GM12891 (cell line): Measurements from ENCODE around the gene SPTBN1.

Source experiments
- DNase-seq: peaks from one replicate; pipeline ENCODE4 v3.0.0; 2011; ENCODE audit warnings: low spot score; ENCODE audit not compliant: insufficient read length
- FAIRE-seq: peaks from 2 replicates; lab custom pipeline; 2011; peaks lifted over from hg19 to GRCh38; lab: Jason Lieb, UNC
- PAX5 ChIP-seq: IDR thresholded peaks from 2 replicates; pipeline ENCODE4 v1.6.1; 2011; ENCODE audit warnings: low read length, moderate library complexity, mild to moderate bottlenecking; ENCODE audit not compliant: insufficient read depth, severe bottlenecking
- POLR2A ChIP-seq: IDR thresholded peaks from 2 replicates; pipeline ENCODE4 v1.6.1; 2011; ENCODE audit warnings: low read depth, low read length, control low read depth
- POLR2AphosphoS5 ChIP-seq: IDR thresholded peaks from 2 replicates; pipeline ENCODE4 v1.6.1; 2011; ENCODE audit warnings: low read depth, low read length, control low read depth
- POU2F2 ChIP-seq: IDR thresholded peaks from 2 replicates; pipeline ENCODE4 v1.6.1; 2011; ENCODE audit warnings: low read depth, mild to moderate bottlenecking, control low read depth, low read length, moderate library complexity
- SPI1 ChIP-seq: IDR thresholded peaks from 2 replicates; pipeline ENCODE4 v1.6.1; 2011; ENCODE audit warnings: low read depth, low read length, control low read depth
- TAF1 ChIP-seq: IDR thresholded peaks from 2 replicates; pipeline ENCODE4 v1.6.1; 2011; ENCODE audit warnings: low read depth, low read length, control low read depth

SPTBN1 gene

GRCh38 chr2:54601339-54601738, 145.2 kb downstream of the SPTBN1 start:
- FAIRE-seq (no peak), DNase-seq (no peak)
- no peak for TF ChIP-seq SPI1
- TF ChIP-seq POU2F2: no peak
- no peak for TF ChIP-seq POLR2A
- no peak for TF ChIP-seq TAF1
- TF ChIP-seq POLR2AphosphoS5: no peak
- no peak for TF ChIP-seq PAX5

DNA sequence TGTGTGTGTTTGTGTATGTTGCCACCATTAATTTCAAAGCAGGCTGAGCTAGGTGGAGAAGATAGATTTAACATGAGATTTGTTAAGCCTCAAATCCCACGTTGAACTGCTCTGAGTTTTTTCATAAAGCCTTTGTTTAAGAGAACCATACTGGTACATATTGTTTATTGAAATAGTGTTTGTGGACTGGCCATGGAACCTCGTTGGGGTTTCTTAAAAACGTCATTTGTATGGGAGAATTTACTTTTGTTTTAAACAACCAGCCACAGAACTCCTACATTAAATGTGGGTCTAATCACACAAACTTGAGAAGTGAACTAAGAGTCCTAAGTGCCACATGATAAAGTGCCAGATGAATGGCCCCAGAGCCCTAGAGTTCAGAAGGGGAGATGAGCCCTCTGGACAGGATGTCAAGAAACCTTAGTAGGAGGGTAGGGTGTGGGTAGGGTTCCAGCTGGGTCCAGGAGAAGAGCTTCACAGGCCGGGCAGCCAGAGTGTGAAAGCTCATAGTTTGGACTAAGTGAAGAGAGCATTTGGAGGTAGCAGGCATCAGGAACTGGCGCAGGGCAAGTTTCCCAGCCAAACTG, 146.7 kb downstream of the SPTBN1 start:
- FAIRE-seq (no peak), DNase-seq (no peak)
- no peak for TF ChIP-seq SPI1

- TF ChIP-seq TAF1 (no peak), POU2F2 (no peak), SPI1 (no peak), POLR2A (no peak), POLR2AphosphoS5 (no peak), PAX5 (no peak)
- FAIRE-seq (no peak), DNase-seq (no peak)
Observed at GRCh38 chr2:54603357-54603756, 147.2 kb downstream of the SPTBN1 start.

DNA sequence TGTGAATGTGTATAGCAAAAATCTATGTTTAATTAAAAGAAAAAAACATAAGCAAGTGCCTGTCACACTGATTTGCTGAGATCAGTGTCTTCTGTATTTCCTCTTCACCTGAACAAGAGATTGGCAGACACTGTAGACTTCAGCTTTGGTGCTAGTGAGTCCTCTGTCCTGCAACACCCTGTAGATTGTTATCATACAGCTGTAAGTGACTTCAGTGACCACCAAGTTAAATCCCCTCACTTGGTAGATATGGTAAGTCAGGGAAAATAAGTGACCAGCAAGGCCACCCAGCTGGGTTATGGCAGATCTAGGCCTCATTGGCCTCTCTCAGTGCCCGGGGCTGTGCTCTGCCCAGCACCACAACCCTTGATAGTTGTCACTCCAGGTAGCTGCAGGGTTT, 147.7 kb downstream of the SPTBN1 start:
- DNase-seq: no peak
- no peak for TF ChIP-seq TAF1
- FAIRE-seq: no peak

DNA sequence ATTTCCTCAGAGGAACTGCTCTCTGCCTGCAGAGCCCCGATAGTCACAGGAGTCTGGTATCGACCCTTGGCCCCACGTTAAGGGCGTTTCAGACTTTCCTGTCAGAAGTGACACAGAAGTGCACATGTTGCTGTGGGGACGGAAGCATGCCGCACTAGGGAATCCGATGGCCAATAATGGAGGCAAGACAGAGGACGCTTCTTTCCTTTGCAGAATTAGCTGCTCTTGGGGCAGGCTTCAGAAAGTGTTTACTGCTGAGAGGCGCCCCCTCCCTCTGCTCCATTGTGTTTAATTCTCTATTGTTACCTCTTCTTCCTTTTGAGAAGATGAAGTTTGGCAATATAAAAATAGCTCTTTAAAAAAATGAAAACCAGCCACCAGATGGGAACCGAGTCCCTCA, 148.7 kb downstream of the SPTBN1 start:
- FAIRE-seq (peak; percentile 70), DNase-seq (no peak)

DNA sequence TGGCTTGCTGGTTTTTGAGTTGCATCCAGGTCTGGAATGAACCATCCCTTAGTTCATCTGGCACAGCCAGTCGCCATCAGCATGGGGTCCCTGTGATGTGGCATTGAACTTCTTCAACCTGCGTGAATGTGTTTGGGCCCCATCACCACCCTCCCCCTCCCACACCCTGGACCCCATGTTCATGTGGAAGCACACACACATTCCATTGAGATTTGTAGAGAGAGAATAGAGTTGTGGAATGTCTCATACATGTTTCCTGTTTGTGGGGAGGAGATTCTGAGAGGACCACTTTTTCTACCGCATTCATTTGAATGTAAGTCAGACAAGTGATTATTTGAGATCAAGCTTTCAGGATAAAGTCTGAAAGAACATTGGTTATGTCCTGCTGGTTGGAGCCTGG, 149.7 kb downstream of the SPTBN1 start:
- FAIRE-seq: no peak
- TF ChIP-seq POU2F2 (no peak), TAF1 (no peak), POLR2A (no peak), POLR2AphosphoS5 (no peak), SPI1 (no peak), PAX5 (no peak)
- no peak for DNase-seq

More for the DNA sequence above, 148.7 kb downstream of the SPTBN1 start:
- TF ChIP-seq TAF1 (no peak), POU2F2 (no peak), POLR2AphosphoS5 (no peak), PAX5 (no peak), SPI1 (no peak), POLR2A (no peak)

GRCh38 chr2:54606393-54606958, 150.3 kb downstream of the SPTBN1 start:
- TF ChIP-seq POLR2AphosphoS5 (no peak), POU2F2 (no peak), PAX5 (no peak), TAF1 (no peak), SPI1 (no peak), POLR2A (no peak)
- no peak for DNase-seq
- no peak for FAIRE-seq

DNA sequence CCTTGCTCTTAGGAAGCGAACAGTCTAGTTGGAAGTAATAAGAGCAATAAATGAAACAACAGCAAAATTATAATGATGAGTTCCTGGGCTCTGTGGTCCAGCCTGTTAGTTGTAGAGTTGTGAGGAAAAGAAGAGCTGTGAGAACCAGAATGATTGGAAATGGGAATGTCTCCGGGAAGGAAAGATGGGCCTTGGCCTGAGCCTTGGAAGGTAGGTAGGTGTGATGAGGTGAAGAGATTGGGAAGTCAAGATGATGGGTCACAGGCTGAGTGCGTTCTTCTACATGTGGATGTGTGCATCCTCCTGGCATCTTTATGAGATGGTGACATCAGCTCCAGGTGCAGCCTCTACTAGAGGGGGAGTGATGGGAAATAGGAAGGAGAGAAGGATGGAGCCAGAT, 152.1 kb downstream of the SPTBN1 start:
- TF ChIP-seq POU2F2 (no peak), PAX5 (no peak), TAF1 (no peak), POLR2AphosphoS5 (no peak), POLR2A (no peak), SPI1 (no peak)
- no peak for DNase-seq
- FAIRE-seq: no peak

DNA sequence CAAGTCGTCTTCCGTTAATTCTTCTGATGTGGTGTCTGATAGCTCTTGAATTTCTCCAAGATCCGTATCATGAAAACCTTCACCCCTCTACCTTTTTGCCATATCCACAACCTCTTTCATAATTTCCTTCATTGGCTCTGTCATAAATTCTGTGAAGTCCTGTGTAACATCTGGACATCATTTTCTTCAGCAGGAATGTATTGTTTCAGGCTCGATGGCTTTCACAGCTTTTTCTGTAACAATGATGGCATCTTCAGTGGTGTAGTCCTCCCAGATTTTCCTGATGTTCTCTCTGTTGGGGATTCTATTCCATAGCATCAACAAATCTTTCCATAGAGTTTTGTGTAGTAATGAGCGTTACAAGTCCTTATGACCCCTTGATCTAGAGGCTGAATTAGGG, 153.1 kb downstream of the SPTBN1 start:
- TF ChIP-seq POLR2A: no peak
- no peak for TF ChIP-seq TAF1
- TF ChIP-seq PAX5: no peak
- no peak for TF ChIP-seq POU2F2
- TF ChIP-seq POLR2AphosphoS5: no peak
- TF ChIP-seq SPI1: no peak
- FAIRE-seq: no peak
- DNase-seq: no peak

- no peak for FAIRE-seq
- no peak for DNase-seq
- no peak for TF ChIP-seq POLR2A
- no peak for TF ChIP-seq POLR2AphosphoS5
- TF ChIP-seq SPI1: no peak
Observed at GRCh38 chr2:54609647-54610046, 153.5 kb downstream of the SPTBN1 start.
